ENCODE measurements around the gene SH3BP5.

GRCh38 chr3:15316998-15317435, 15.4 kb downstream of the SH3BP5 start:
- TF ChIP-seq CTCF (IDR thresholded peaks at IDR 0.05) (no peak), EZH2 (IDR thresholded peaks at IDR 0.05; ENCODE audit: borderline replicate concordance, insufficient read depth, low read depth, low read length, poor library complexity, severe bottlenecking) (no peak)

Data from B cell (primary cell).